ACHN (cell line): ENCODE results near the gene LRRK1.

Experiments used
- DNase-seq: peaks from one replicate; pipeline ENCODE4 v3.0.0-alpha.2; 2015
- in situ Hi-C: cut with HindIII; loops from 2 replicates; pipeline ENCODE4 v1.10.0; 2017; ENCODE audit warnings: low sequenced_read_pairs, low pct_ligation_motif_present, low pct_unique_long_range_greater_than_20kb

LRRK1 gene

GRCh38 chr15:100926258-100926657, 7.1 kb downstream of the LRRK1 start:
- in situ Hi-C loops = no loop called here
- peak; percentile 8 for DNase-seq

DNA sequence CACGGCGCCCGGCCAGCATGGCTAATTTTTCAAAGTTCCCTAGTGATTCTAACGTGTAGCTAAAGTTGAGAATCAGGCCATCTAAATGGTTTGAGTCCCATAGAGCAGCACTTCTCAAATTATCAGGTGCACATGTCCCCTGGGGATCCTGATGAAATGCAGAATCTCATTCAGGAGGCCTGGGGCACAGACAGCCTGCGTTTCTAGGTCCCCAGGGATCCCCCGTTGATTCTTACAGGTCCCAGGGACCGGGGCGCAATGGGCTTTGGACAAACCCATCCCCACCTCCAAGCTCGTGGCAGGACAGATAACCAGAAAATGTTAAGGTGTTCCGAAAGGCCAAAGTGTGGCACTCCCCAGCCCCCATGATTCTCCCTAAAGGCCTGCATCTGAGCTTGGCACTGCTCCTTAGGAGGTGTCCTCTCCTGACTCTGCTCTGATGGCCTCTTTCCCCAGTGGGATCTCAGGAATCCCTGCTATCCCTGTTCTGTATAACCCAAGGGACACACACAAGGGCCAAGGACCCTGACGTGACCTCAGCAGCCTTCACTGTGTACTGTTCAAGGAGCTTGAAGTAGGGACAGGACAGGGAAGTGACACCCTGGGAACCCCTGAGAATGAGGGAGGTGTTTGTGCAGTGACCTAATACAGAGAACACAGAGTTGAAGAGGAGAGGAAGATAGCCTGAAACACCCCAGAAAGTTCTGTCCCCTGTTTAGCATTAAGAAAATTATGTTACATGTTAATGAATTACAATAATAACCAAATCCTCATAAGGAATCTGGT, 8.0 kb downstream of the LRRK1 start:
- no peak for DNase-seq
- in situ Hi-C loops = no loop called here

DNA sequence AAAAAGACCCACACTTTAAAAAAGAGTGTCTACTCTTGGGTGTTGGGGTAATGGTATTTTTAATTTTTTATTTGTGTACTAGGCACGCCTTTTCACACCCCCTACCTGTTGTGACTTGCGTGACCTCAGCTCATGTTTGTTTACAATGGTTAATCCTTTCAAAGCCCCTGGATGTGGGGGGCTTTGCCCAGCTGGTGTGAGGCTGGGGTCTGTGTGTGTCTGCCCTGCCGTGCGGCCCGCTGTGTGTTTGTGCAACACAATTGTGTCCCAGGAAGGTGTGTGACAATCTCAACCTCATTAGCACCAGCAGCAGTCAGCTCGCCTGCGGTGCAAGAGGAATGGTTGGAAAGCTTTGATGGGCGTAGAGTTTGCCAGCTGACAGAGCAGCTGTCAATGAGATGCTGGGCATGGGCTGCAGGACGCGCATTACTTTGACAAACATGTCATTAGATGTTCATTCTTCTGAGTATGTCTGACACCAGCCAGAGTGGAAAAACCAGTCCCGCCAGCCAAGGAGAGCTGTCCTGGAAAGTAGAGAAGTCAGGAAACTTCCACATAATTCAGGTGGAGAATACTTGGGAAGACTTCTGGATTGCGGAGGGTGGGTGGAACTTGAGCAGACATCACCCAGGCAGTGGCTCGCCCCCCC, 9.6 kb downstream of the LRRK1 start:
- in situ Hi-C loops = no loop called here
- no peak for DNase-seq

GRCh38 chr15:100929641-100930042, 10.5 kb downstream of the LRRK1 start:
- DNase-seq = no peak
- in situ Hi-C loops = no loop called here

DNA sequence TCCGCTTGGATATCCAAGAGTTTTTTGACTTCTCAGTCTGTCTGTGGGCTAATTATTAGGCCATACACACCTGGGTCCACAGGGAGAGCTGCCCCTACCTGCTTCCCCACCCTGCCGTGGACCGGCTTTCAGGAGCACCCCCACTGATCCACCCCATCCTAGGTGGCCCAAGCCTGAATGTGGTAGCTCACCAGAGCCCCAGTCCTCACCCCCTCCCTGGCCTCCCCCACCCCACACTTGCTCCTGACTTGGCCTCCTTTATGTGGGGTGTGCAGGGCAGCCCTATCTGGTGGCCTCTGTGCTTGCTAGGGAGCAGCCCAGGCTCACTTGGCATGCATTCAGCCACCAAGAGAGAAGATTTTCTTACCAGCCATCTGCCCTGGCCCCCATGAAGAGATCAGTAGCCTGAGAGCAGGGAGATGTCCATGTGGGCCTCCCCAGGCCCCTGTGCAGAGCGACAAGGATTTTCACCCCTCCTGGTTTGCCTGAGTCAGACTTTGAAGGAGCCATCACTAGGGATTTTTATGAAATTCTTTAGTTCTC, 11.2 kb downstream of the LRRK1 start:
- in situ Hi-C loops = no loop called here
- no peak for DNase-seq

DNA sequence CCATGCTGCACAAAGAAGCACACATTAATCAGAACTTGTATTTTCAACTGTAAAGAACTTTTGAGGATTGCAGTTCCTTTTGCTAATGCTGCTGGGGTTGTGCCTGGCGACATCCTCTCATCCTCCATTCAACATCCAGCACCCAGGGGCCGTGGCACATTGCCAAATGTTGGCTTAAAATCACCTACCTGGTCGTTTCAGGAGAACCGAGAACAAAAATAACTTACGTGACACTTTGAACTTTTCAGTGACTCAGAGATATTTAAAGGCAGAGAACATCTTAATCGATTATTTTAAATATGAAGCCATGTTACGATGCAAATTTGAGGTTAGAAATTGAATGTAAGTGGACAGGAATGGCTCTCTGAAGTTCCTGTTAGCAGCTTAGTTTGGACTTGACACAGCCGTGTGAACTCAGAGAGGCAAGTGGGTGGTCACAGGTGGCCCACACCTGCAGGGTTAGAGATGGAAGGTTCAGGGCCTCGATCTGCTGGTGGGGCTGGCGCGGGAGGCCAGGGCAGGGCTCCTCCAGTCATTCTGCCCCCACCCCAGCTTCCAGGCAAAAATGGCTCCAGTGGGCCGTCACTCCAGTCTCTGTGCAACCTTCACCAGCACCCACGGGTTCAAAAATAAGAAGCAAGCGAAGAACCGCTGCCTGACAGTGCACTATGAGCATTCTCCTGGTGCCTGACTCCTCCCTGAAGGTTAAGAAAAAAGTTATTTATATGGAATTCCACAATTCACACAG, 12.2 kb downstream of the LRRK1 start:
- in situ Hi-C loops = no loop called here
- DNase-seq = no peak

- DNase-seq = no peak
- in situ Hi-C loops = no loop called here
Measured at GRCh38 chr15:100932676-100933348, 13.7 kb downstream of the LRRK1 start.

DNA sequence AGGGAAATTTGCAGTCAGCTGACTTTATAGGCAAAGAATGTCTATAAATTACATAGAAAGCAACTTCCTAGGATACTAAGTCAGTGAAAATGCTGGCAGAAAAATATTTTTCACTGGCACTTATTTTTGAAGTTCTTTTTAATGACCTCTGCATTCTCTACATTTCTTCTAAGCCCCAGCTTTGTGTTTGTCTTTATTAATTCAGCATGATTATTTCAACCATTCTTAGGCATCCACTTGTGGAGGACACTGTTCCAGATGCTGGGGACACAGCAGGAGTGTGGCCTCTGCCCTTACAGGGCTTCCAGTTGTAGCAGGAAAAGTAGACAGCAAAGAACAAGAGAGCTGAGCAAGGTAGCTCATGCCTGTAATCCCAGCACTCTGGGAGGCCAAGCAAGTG, 15.0 kb downstream of the LRRK1 start:
- in situ Hi-C loops = no loop called here
- no peak for DNase-seq

DNA sequence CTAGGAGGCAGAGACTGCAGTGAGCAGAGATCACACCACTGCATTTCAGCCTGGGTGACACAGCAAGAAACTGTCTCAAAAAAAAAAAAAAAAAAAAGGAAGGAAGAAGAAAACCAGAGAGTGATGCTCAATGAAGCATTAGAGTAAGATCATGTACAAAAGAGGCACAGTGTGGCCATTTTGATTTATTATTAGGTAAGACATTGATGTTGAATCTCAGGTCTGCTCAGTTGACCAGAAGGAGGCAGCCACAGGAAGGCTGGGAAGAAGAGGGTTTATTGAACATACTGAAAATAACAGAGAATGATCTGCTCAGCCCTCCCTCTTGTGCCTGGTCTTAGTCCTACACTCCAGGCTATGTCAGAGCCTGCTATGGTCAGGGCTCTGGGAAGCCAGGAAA, 15.6 kb downstream of the LRRK1 start:
- in situ Hi-C loops = no loop called here
- peak; percentile 31 for DNase-seq

DNA sequence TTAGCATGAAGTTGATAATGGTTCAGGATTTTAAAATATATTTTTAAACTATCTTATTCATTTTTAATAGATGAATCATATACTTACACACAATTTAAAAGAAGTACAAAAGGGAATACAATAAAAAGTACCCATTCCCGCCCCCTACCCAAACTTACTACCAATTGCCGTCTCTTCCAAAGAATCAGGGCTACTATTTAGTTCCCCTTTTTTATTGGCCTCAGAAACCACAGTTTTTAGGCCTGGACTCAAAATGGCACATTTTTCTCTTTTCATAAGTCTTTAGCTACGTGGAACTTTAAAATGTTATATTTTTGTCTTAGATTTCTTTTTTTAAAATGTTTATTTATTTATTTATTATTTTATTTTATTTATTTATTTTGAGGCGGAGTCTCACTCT, 18.0 kb downstream of the LRRK1 start:
- in situ Hi-C loops = no loop called here
- no peak for DNase-seq

DNA sequence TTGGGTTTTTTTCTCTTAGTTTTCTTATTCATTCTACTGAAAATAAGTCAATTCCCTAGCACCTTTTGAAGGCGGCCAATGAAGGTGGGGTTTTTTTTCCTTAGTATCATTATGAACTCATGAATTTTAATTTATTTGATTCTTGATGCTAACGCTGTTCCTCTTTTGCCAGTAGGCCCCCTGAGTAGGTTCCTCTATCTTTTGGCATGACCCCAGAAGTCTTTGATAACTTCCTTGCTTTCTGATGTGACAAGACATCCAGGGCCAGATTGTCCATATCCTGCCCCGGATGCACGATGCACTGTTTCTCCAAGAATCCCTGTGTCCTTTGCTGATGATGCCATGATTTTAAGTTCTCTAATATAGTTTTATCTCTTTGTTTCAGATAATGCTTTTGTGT, 20.6 kb downstream of the LRRK1 start:
- DNase-seq = no peak
- in situ Hi-C loops = no loop called here

GRCh38 chr15:100940767-100941379, 21.7 kb downstream of the LRRK1 start:
- in situ Hi-C loops = no loop called here
- DNase-seq = no peak

GRCh38 chr15:100941536-100941935, 22.4 kb downstream of the LRRK1 start:
- DNase-seq = no peak
- in situ Hi-C loops = no loop called here

DNA sequence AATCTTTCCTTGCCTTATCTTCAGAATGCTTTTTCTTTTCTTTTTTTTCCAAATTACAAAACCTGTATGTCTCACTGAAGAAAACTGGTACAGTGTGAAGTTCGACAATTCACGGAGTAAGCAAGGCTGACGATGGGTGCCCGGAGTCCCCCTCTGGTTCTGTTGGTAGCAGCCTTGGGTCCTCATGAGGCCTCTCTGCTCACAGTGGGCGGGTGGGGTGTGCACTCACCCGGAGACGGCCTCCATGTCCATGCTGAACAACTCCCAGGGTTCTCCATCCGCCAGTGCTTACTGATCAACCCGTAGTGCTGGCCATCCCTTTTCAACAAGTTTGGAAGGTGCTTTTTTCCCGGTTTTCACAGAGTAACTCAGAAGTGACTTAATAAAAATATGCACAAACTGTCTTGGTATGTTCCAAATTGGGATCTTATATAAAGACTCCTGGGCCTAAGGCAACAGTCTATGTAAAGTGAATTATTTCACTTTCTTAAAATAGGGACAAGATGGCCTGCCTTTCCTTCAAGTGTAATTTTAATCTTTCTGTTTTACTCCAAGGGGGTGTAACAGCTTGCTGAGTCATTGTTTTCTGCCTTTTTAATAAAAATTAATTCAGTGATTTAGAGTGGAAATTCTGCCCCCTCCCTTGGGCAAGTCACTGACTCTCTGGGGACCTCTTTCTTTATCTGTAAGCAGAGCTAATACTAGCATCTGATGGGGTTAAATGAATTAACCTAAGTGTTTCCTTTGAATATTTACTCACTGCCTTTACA, 23.7 kb downstream of the LRRK1 start:
- in situ Hi-C loops = no loop called here
- DNase-seq = no peak

GRCh38 chr15:100944244-100944895, 25.2 kb downstream of the LRRK1 start:
- in situ Hi-C loops = no loop called here
- no peak for DNase-seq

- in situ Hi-C loops = no loop called here
- no peak for DNase-seq
Measured at GRCh38 chr15:100944986-100945385, 25.8 kb downstream of the LRRK1 start.

- DNase-seq = no peak
- in situ Hi-C loops = no loop called here
Measured at GRCh38 chr15:100947760-100948429, 28.7 kb downstream of the LRRK1 start.
